ENCODE measurements around the gene DNM3. TPM values are rescaled to one million over a fixed set of nuclear protein-coding genes. Genes with fewer than 3 reads are reported as not detected.

The DNM3 gene
- total RNA-seq, 1 donor from 2014 or later = 15.4 TPM

GRCh38 chr1:172118618-172119017 lies 277.3 kb downstream of the DNM3 start:
- intact Hi-C loops (cut with DNase I) = no loop called here
- H3K27ac ChIP-seq = no peak overlapping the region
- DNase-seq = no peak
- H3K36me3 ChIP-seq = no peaks in the 10 kb centered on the region
- no peak for TF ChIP-seq CTCF (IDR thresholded peaks at IDR 0.05)
- ATAC-seq = no peak
- H3K9me3 ChIP-seq = no peaks in the 10 kb centered on the region
- no peak overlapping the region for H3K4me3 ChIP-seq
- H3K4me1 ChIP-seq = no peaks in the 10 kb centered on the region
- H3K27me3 ChIP-seq = no peaks in the 10 kb centered on the region

- Histone ChIP-seq H3K9me3 (no peaks in the 10 kb centered on the region), H3K36me3 (no peaks in the 10 kb centered on the region), H3K27ac (no peak overlapping the region), H3K4me1 (no peaks in the 10 kb centered on the region), H3K27me3 (no peaks in the 10 kb centered on the region), H3K4me3 (no peak overlapping the region)
- no peak for TF ChIP-seq CTCF (IDR thresholded peaks at IDR 0.05)
- intact Hi-C loops (cut with DNase I) = no loop called here
- DNase-seq (no peak), ATAC-seq (no peak)
These were observed 277.9 kb downstream of the DNM3 start for GRCh38 chr1:172119184-172119583.

GRCh38 chr1:172120381-172120780 lies 279.1 kb downstream of the DNM3 start:
- no peaks in the 10 kb centered on the region for H3K9me3 ChIP-seq
- intact Hi-C loops (cut with DNase I) = no loop called here
- no peak overlapping the region for H3K4me3 ChIP-seq
- H3K36me3 ChIP-seq = no peaks in the 10 kb centered on the region
- no peak overlapping the region for H3K27ac ChIP-seq
- peak; percentile 64 for ATAC-seq
- no peak for DNase-seq
- no peak for TF ChIP-seq CTCF (IDR thresholded peaks at IDR 0.05)
- H3K27me3 ChIP-seq = no peaks in the 10 kb centered on the region
- H3K4me1 ChIP-seq = no peaks in the 10 kb centered on the region

- no peak overlapping the region for H3K4me3 ChIP-seq
- ATAC-seq (no peak), DNase-seq (no peak)
- intact Hi-C loops (cut with DNase I) = no loop called here
- no peaks in the 10 kb centered on the region for H3K9me3 ChIP-seq
- H3K27ac ChIP-seq = no peak overlapping the region
- H3K27me3 ChIP-seq = no peaks in the 10 kb centered on the region
- H3K36me3 ChIP-seq = no peaks in the 10 kb centered on the region
- TF ChIP-seq CTCF (IDR thresholded peaks at IDR 0.05) = no peak
- H3K4me1 ChIP-seq = no peaks in the 10 kb centered on the region
These were observed 279.9 kb downstream of the DNM3 start for GRCh38 chr1:172121081-172121717.

- no peaks in the 10 kb centered on the region for H3K36me3 ChIP-seq
- H3K4me1 ChIP-seq = no peaks in the 10 kb centered on the region
- no peak for DNase-seq
- H3K9me3 ChIP-seq = no peaks in the 10 kb centered on the region
- H3K27me3 ChIP-seq = no peaks in the 10 kb centered on the region
- H3K4me3 ChIP-seq = no peak overlapping the region
- TF ChIP-seq CTCF (IDR thresholded peaks at IDR 0.05) = no peak
- intact Hi-C loops (cut with DNase I) = no loop called here
- H3K27ac ChIP-seq = no peak overlapping the region
- no peak for ATAC-seq
These were observed 281.1 kb downstream of the DNM3 start for GRCh38 chr1:172122381-172122780.

GRCh38 chr1:172125250-172125649 lies 284.0 kb downstream of the DNM3 start:
- intact Hi-C loops (cut with DNase I) = no loop called here
- Histone ChIP-seq H3K9me3 (no peaks in the 10 kb centered on the region), H3K27me3 (no peaks in the 10 kb centered on the region), H3K4me3 (no peak overlapping the region), H3K27ac (no peak overlapping the region), H3K36me3 (no peaks in the 10 kb centered on the region), H3K4me1 (no peaks in the 10 kb centered on the region)
- no peak for TF ChIP-seq CTCF (IDR thresholded peaks at IDR 0.05)
- no peak for DNase-seq
- ATAC-seq = no peak

Measured in upper lobe of right lung (tissue), 1 donor.